SK-N-MC (cell line): ENCODE data around the gene KDM1A.

Experiments used
- EZH2 ChIP-seq: fragments of 200-600 bp; sonication (generic); IDR thresholded peaks from one replicate; pipeline ENCODE4 v1.6.1; 2017; ENCODE audit warnings: antibody characterized with exemption
- FOXP2 ChIP-seq: optimal IDR thresholded peaks from 2 replicates; pipeline ENCODE3; 2011; ENCODE audit warnings: mild to moderate bottlenecking, moderate library complexity; ENCODE audit not compliant: insufficient read depth; ENCODE audit errors: extremely low read length, control extremely low read depth
- POLR2AphosphoS5 ChIP-seq: IDR thresholded peaks from 2 replicates; pipeline ENCODE4 v1.6.1; 2012; ENCODE audit warnings: mild to moderate bottlenecking, low read depth, low read length, borderline replicate concordance

- no peak for TF ChIP-seq POLR2AphosphoS5
- no peak for TF ChIP-seq EZH2
- no peak for TF ChIP-seq FOXP2
Observed at GRCh38 chr1:23065385-23065784, 46.1 kb downstream of the KDM1A start.
